Fibroblast of pulmonary artery (primary cell): ENCODE data around the gene CBFA2T3.

Experiments used
- DNase-seq: peaks from one replicate; pipeline ENCODE4 v3.0.0-alpha.2; 2010; ENCODE audit warnings: low read depth
- H3K4me3 ChIP-seq: replicated peaks from 2 replicates; pipeline ENCODE4 v1.5.1; 2011; ENCODE audit warnings: low read depth, mild to moderate bottlenecking, control low read depth, low read length, moderate library complexity
- TF ChIP-seq, protein P1 (sequence below): IDR thresholded peaks from 2 replicates; pipeline ENCODE4 v1.5.1; 2011; ENCODE audit warnings: mild to moderate bottlenecking, control low read depth, low read length, inconsistent platforms; ENCODE audit errors: missing control alignments

Gene CBFA2T3

DNA sequence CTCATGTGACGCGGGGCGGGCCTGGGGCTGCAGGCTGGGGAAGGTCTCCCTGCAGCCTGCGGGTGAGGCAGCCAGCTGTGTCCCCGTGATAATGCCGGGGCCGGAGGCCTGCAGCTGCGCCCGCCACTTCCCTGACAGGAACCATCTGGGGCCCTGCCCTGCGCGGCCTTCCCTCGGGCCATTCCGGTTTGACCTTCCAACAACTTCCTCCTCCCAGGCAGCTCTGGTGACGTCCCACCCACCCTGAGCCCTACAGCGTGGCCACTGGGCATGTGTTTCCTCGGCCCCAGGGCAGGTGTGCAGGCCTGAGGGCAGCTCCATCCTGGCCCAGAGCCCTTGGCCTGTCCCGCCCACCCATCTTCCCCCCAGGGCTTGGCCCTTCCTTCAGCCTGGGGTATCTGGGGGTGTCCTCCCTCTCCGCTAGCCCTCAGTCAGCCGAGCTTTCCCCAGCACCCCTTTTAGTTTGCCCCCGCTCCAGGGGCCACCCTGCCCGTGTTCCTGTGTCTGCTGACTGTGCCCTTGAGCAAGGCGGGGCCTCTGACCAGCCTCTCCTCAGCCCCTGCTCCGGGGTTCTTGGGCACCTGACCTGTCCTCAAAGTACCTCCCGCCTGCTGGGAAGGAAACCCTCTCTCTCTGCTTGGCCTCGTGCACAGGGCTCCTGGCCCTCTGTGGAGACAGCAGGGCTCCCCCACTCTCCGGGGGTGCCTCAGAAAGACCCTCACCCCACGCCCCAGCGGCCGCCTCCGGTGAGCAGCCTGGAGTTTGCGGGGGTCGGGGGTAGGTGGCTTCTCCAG, at the start of gene CBFA2T3:
Gene CBFA2T3 (minus strand): TSS at position 190 of the 794 bp plus-strand sequence. CDS start 400 bp downstream, outside the sequence.
- TF ChIP-seq, protein P1, sequence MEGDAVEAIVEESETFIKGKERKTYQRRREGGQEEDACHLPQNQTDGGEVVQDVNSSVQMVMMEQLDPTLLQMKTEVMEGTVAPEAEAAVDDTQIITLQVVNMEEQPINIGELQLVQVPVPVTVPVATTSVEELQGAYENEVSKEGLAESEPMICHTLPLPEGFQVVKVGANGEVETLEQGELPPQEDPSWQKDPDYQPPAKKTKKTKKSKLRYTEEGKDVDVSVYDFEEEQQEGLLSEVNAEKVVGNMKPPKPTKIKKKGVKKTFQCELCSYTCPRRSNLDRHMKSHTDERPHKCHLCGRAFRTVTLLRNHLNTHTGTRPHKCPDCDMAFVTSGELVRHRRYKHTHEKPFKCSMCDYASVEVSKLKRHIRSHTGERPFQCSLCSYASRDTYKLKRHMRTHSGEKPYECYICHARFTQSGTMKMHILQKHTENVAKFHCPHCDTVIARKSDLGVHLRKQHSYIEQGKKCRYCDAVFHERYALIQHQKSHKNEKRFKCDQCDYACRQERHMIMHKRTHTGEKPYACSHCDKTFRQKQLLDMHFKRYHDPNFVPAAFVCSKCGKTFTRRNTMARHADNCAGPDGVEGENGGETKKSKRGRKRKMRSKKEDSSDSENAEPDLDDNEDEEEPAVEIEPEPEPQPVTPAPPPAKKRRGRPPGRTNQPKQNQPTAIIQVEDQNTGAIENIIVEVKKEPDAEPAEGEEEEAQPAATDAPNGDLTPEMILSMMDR = no peak
- H3K4me3 ChIP-seq = no peak within 1 kb of the TSS
- DNase-seq = peak; percentile 13

DNA sequence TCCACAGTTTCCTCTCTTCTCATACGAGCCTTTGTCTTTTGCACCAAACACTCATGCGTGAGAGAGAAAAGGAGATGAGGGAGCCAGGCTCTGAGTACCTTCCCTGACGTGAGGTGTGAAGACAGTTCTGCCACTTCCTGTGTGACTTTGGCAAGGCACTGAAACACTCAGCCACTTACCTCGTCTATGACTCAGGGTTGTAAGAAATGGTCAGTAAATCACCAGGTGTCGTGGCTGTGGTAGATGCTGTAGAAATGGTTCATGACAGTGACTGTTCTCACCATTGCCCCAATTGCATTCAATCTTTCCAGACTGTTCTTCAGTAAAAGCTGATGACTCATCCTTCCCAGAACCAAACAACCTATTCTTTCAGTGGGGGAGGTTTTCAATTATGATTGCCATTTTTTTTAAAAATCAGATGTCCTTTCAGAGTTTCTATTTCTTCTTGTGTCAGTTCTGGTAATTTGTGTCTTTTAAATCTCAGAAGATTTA, 49.2 kb upstream of the CBFA2T3 start:
- no peak overlapping the region for H3K4me3 ChIP-seq
- DNase-seq = no peak
- TF ChIP-seq, protein P1 = no peak

DNA sequence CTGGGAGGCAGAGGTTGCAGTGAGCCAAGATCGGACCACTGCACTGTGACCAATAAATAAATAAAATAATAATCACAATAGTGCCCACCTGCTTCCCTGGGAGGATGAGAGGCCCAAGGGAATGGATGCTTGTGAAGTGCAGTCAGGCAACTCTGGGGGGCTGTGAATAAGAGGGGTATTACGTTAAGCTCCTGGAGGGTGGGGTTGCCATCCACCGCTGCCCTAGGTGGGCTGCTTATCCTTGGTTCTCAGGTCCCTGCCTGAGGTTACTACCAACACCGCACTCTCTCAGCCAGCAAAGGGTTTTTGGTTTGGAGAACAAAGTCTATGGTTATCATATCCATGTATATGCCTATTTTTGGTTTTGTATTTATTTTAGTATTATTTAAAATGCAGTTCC, 48.6 kb upstream of the CBFA2T3 start:
- TF ChIP-seq, protein P1 = no peak
- no peak for DNase-seq
- no peak overlapping the region for H3K4me3 ChIP-seq

DNA sequence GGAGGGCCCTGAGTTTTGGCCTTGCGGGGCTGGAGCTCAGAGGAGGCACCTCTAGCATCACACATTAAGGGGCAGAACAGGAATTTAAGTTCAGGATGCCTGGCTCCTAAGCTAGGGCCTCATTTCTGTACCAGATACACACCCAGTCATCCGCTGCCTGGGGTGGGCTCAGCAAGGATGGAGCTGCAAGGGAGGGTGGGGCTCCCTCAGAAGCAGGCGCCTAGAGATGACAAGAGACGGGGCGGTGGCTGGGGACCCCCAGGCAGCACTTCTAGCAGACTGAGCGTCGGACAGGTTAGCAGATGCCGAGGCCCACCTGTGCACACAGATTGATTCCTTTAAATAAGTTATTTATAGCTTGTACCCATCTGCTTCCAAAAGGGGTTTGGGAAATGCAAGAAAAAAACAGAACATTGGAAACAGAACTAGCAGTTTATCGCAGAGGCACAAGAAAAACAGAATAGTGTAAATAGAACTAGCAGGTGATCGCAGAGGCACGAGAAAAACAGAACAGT, 47.6 kb upstream of the CBFA2T3 start:
- TF ChIP-seq, protein P1 = no peak
- H3K4me3 ChIP-seq = no peak overlapping the region
- no peak for DNase-seq

DNA sequence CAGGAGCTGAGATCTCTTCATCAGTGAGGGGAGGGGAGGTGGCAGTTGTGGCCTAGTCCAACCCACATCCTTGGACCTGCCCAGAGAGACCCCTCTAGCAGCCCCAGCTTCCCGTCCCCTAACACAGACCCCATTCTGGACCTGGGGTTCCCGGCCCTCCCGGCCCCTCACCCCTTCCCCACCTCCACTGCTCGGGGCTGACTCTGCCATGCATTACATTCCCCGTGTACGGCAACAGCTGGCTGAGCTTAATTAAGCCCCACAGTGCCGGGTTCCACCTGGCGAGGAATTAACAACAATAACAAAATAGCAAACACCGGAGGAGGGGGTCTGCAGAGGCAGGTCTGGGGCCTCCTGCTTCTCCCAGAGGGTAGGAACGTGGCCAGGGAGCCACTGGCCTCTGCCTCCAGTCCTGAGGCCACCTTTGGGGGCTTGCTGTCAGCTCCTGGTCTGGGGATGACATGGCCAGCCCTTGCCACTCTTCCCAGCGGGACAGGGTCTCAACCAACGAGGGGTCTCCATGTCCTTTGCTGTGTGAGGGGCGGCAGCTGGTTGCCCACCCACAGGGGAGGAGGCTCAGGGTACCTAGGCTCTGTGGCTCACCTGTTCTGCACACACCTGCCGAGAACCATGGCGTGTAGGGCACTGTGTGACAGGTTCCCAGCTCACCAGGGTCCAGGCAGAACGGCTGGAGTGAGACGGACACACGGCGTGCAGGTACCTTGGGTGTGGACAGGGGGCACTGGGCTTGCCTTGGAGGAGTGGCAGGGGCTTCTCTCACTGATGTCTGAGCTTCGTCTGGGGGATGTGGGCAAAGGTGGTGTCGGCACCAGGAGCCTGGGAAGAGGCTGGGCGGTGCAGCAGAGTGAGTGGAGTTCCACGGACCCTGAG, 46.9 kb upstream of the CBFA2T3 start:
- H3K4me3 ChIP-seq = no peak overlapping the region
- TF ChIP-seq, protein P1 = no peak
- DNase-seq = no peak

DNA sequence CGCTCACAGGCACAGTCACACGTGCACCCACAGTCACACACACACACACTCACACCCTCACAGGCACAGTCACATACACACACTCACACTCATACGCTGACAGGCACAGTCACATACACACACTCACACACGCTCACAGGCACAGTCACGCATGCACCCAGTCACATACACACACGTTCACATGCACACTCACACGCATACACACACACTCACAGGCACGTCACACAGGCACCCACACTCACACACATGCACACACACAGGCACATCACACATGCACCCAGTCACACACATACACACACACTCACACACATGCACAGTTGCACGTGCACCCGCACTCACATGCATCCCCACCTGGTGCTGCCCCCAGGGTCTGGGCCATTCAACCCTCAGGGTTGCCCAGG, 46.1 kb upstream of the CBFA2T3 start:
- TF ChIP-seq, protein P1 = no peak
- DNase-seq = no peak

More for the DNA sequence above, 46.1 kb upstream of the CBFA2T3 start:
- no peak overlapping the region for H3K4me3 ChIP-seq
